K562 (cell line): ENCODE data around the gene INSR.

Source experiments
- BHLHE40 ChIP-seq: IDR thresholded peaks from 2 replicates; pipeline ENCODE4 v1.6.1; 2011; ENCODE audit warnings: low read length, improper control_type of control experiment
- CEBPZ ChIP-seq: fragments of 150-350 bp; IDR thresholded peaks from 2 replicates; pipeline ENCODE4 v1.6.1; 2014; ENCODE audit warnings: low read depth, mild to moderate bottlenecking, low read length, borderline replicate concordance
- CTCF ChIP-seq, 3 experiments: IDR thresholded peaks in 2 of 3; conservative IDR thresholded peaks in 1 of 3; 2 replicates each; pipeline ENCODE4 v1.5.1; 2011 to 2012; ENCODE audit warnings: low read length in 3 of 3, mild to moderate bottlenecking in 3 of 3, control low read depth in 2 of 3, improper control_type of control experiment in 1 of 3, inconsistent platforms in 1 of 3, low read depth in 1 of 3, mixed read lengths in 1 of 3, moderate library complexity in 1 of 3; ENCODE audit not compliant: insufficient read depth in 2 of 3
- TF ChIP-seq, protein P1 (sequence below): fragments of 250-450 bp; sonication (Bioruptor Pico); IDR thresholded peaks from 2 replicates; pipeline ENCODE4 v1.5.1; 2021; ENCODE audit warnings: mild to moderate bottlenecking

GRCh38 chr19:7106711-7107657, 187.2 kb downstream of the INSR start:
- TF ChIP-seq, protein P1, sequence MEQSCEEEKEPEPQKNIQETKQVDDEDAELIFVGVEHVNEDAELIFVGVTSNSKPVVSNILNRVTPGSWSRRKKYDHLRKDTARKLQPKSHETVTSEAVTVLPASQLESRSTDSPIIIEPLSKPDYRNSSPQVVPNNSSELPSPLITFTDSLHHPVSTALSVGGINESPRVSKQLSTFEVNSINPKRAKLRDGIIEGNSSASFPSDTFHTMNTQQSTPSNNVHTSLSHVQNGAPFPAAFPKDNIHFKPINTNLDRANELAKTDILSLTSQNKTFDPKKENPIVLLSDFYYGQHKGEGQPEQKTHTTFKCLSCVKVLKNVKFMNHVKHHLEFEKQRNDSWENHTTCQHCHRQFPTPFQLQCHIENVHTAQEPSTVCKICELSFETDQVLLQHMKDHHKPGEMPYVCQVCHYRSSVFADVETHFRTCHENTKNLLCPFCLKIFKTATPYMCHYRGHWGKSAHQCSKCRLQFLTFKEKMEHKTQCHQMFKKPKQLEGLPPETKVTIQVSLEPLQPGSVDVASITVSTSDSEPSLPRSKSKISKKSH (CRISPR knock-in tag), result no peak
- TF ChIP-seq CTCF (IDR thresholded peaks at IDR 0.05 in 2 of 3, conservative IDR thresholded peaks at IDR 0.05 in 1 of 3; ENCODE audit: insufficient read depth in 2 of 3, low read depth in 1 of 3, low read length in 3 of 3) (no peak), BHLHE40 (no peak), CEBPZ (no peak)
